Inferior parietal cortex (tissue), 1 donor: ENCODE data around the gene UBR2.
"Not testable (repeated sequence)": the region's sequence is repeated elsewhere in the genome, so short reads cannot be mapped to it uniquely, and the experiment has no call there.

ENCODE experiments used
- DNase-seq: peaks from one replicate; pipeline ENCODE4 v3.0.0-alpha.2; 2016; ENCODE audit errors: extremely low spot score

Gene UBR2

DNA sequence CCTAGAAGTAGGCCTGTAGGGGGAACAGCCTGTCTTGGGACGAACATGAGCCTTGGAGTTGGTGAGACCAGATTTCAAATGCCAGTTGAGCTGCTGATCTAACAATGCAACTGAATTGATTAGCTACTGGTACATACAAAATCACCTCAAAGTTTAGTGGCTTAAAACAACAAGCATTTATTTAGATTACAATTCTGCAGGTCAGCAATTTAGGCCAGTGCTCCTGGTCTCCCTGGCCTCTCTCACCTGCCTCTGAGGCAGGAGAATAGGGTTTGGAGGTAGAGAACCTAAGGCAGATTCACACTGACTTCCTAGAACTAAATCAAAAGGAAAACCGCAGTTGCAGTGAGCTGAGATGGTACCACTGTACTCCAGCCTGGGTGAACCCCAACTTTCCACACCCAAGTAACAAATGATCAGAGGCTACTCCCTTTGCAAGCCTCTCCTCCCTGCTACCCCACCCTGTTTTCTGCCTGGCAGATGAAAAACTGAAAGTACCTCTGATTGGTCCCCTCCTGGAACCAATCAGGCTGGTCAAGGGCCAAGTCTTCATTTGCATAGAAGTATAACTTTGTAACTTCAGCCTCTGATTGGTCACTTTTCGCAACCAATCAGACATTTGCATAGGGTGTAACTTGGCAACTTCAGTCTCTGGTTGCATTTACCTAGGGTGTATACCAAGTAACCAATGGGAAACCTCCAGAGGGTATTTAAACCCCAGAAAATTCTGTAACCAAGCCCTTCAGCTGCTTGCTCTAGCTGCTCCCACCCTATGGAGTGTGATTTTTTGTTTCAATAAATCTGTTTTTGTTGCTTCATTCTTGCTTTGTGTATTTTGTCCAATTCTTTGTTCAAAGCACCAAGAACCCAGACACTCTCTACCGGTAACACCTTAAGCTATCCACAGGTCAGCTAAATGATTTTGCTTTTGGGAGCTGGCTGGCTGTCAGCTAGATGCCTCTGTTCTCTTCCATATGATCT lies 8.1 kb upstream of the UBR2 start:
- no peak for DNase-seq

DNA sequence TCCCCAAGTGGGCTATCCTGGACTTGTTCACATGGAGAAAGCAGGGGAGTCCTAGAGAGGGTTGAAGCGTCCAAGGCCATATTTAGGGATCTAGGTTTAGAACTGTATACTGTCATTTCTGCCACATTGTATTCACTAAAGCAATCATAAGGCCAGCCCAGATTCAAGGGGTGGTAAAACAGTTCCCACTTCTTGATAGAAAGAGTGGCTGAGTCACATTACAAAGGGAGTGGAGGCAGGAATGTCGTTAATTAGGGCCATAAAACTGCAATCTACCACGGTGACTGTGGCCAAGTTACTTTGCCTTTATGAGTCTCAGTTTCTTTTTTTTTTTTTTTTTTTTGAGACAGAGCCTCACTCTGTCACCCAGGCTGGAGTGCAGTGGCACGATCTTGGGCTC lies 7.4 kb upstream of the UBR2 start:
- DNase-seq = no peak

DNA sequence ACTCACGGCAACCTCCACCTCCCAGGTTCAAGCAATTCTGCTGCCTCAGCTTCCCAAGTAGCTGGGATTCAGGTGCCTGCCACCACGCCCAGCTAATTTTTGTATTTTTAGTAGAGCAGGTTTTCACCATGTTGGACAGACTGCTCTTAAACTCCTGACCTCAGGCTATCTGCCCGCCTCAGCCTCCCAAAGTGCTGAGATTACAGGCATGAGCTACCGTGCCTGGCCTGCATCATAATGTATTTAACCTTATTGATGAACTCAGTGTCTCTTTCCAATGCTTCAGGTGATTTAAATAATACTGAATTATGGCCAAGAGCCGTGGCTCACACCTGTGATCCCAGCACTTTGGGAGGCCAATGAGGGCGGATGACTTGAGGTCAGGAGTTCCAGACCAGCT lies 4.6 kb upstream of the UBR2 start:
- not testable (repeated sequence) for DNase-seq

DNA sequence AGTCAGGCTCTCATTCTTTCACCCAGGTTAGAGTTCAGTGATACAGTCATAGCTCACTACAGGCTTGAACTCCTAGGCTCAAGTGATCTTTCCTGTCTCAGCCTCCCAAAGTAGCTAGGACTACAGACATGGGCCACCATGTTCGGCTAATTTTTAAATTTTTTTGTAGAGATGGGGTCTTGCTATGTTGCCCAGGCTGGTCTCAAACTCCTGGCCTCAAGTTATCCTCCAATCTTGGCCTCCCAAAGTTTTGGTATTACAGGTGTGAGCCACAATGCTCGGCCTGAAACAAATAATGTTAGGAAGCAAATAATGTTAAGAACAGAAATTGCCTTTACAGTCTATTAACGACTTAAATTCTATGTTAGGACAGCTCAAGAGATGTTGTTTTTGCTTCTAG lies 1.8 kb upstream of the UBR2 start:
- DNase-seq = no peak

DNA sequence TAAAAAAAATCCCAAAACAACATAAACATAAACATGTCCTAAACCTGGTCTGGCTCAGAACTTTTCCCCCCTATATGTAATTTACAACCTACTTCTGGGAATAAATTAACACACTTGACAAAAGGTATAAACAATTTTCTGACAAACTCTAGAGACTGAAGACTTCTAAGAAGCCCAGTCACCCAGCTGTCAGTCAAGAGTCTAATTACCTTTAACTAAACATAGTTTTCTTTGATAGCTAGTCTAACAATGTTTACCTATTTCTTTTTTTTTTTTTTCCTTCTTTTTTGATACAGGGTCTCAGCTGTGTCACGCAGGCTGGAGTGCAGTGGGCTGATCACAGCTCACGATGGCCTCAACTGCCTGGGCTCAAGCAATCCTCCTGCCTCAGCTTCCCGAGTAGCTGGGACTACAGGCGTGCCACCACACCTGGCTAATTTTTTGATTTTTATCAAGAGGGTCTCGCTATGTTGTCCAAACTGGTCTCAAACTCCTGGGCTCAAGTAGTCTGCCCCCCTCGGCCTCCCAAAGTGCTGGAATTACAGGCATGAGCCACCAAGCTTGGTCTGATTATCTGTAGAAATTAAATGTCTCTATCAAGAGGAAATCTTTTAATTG lies 932 bp upstream of the UBR2 start:
- no peak for DNase-seq

DNA sequence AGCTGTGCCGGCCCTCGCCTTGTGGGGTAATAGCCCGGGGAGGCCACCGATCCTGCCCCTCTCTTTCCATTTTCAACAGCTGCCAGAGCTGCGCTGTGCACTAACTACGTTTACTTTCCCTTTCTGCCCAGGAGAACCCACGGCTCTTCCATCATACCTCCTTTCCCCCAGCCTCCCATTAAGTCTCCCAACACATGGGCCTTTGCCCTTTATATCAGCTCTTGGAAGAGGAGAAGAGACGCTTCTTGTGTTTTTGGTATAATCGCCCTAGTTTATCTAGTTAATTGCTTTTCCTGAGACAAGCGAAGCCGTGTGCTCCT lies 637 bp downstream of the UBR2 start:
- DNase-seq = peak; percentile 42

DNA sequence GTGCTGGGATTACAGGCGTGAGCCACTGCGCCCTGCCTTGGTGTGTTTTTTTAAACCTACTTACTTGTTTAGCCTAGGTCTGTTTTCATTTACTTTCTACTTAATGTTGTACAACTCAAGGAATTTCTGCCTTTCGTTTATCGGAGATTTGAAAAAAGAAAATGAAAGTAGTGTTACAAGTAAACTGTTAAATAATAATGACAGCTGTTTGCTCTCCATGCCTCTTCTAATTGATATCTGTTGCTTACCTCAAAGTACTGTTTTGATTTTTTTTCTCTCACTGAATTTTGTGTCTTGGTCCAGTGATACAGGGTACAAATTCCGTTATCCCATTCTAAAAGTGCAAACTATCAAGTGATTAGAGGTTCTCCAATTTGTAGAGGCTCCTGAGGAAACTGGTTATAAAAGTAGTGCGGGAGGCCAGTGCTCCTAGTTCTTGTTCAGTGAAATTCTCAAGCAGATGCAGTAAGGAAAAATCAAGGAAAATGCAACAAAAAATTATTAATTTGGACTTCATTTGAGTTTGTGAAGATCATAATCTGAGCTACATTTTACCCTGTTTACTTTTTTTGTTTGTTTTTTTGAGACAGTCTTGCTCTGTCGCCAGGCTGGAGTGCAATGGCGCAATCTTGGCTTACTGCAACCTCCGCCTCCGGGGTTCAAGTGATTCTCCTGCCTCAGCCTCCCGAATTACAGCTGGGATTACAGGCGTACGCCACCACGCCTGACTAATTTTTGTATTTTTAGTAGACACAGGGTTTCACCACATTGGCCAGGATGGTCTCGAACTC lies 2.2 kb downstream of the UBR2 start:
- DNase-seq = no peak

DNA sequence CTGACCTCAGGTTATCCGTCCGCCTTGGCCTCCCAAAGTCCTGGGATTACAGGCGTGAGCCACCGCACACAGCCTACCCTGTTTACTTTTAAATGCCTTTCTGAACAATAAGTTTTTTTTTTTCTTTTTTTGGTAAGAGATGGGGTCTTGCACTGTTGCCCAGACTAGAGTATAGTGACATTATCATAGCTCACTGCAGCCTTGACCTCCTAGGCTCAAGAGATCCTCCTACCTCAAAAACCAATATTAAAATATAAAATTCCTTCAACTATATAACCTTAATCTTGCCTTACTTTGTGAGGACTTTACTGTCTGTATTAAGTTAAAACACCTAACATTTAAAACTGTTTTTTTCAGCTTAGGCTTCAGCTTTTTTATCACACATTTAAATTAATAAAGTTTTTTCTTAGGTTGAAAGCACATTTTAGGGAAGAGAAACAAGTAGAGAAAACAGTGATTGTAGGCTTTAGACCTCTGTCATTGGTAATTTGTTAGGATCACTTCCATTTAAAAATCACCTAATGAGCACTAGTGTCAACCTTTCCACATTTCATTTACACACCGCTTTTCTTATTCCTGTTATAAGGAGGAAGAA lies 2.9 kb downstream of the UBR2 start:
- DNase-seq = no peak

DNA sequence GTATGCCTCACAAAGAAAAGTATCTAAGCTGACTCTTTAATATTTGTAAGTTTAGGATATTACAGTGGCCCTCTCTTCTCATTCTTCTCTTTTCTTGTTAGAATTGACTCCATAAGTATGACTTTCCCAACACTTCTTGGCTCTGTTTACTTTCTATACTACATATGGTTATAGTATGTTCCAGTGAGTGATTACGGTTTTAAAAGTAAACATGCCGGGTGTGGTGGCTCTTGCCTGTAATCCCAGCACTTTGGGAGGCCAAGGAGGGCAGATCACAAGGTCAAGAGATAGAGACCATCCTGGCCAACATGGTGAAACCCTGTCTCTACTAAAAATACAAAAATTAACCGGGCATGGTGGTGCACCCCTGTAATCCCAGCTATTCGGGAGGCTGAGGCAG lies 3.4 kb downstream of the UBR2 start:
- not testable (repeated sequence) for DNase-seq

DNA sequence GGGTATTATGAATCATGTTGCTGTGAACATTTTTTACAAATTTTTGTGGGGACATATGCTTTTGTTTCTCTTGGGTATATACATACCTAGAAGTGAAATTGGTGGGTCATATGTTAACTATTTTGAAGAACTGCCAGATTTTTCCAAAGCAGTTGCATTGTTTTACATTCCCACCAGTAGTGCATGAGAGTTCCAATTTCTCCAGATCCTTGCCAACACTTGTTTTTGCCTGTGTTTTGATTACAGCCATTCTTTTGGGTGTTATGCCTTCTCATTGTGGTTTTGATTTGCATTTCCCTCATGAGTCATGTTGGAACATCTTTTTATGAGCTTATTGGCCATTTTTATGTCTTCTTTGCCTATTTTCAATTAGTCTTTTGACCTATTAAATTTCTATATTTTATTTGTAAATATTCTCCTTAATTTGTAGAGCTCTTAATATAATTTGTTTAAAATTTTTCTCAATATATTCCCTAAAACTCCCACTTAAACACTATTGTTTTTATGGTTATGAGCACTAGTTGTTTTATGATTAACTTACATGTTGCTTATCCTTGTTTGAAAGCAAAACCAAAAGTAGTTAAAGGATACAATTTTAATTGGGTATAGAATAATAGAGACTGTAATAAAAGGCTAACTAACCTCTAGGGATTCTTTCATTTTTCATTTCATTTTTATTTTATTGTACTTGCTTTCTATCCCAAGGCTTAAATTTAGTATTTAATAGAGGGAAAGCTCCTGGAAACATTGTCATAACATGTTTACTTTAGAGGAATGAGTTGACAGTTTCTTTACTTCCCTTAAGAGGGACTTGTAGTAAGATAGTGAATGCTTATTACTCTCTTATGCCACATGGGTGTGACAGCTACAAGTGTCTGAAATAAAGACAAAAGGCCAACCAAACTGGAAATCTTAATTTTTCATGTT lies 5.5 kb downstream of the UBR2 start:
- no peak for DNase-seq

DNA sequence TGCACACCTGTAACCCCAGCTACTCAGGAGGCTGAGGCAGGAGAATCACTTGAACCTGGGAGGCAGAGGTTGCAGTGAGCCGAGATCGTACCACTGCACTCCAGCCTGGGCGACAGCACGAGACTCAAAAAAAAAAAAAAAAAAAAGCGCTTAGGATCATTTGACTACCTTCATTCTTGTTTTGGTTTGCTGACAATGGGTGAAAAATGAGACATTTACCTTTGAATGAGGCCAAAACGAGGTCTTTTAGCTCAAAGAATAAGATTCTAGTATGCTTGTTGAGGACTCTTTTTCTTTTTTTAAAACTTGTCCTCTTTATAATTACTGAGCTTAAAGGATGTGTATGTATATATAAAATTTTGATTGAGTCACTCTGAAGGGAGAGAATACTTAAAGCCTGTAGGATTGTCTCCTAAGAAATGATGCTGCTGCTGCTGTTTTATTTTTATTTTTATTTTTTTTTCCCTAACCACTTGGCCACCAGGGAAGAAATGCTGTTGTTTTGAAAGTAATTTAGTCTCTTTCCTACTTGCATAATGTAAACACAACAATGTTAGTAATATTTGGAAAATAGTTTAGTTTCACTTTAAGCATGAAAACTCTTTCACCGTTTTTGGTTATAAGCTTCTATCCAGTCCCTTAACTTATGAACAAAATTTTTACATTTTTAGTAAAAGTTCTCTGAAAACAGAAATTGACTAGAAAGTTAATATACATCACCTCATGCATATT lies 7.9 kb downstream of the UBR2 start:
- DNase-seq = no peak

DNA sequence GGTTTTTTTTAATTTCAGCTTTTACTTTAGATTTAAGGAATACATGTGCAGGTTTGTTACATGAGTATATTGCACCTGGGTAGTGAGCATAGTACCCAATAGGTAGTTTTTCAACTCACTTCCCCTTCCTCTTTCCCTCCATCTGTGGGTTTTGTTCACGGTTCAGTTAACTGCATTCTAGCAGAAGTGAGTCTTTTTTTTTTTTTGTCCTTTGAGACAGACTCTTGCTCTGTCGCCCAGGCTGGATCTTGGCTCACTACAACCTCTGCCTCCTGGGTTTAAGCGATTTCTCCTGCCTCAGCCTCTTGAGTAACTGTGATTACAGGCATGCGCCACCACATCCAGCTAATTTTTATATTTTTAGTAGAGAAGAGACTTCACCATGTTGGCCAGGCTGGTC lies 8.7 kb downstream of the UBR2 start:
- no peak for DNase-seq

DNA sequence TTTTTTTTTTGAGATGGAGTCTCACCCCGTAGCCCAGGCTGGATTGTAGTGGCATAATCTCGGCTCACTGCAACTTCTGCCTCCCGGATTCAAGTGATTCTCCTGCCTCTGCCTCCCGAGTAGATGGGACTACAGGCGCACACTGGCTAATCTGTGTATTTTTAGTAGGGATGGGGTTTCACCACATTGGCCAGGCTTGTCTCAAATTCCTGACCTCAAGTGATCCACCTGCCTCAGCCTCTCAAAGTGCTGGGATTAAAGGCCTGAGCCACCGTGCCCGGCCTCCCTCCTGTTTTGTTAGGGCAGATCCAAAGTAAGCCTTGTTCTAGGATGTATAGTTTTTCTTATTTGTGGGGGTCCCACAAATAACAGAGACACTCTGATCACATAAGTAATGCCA lies 12.7 kb downstream of the UBR2 start:
- not testable (repeated sequence) for DNase-seq

DNA sequence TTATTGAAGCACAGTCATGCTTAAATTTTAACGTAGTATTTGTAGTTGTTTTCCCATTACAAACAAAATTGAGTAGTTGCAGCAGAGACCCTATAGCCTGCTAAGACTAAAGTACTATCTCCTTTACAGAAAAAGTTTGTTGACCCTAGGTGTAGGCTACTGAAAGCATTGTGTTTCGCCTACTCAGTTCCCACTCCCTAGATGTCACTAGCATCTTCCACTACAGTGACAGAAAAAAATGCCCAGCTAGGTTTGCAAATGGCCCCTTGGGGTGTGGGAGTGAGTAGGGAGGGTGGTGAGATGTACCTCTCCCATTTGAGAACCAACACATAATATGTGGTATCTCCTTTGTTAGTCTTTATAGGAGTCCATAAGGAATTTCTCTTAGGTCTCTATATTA lies 34.5 kb downstream of the UBR2 start:
- no peak for DNase-seq

DNA sequence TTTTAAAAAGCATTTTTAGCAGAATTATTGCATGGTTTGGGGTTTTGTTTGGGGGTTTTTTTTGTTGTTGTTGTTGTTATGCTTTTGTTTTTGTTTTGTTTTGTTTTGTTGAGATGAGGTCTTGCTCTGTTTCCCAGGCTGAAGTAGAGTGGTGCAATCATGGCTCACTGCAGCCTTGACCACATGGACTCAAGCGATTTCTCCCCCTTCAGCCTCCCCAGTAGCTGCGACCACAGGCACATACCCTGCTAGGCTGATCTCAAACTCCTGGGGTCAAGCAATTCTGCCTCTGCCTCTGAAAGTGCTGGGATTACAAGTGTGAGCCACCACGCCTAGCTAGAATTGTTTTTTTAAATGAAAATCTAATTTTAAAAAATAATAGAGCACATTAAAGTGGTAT lies 35.7 kb downstream of the UBR2 start:
- no peak for DNase-seq

DNA sequence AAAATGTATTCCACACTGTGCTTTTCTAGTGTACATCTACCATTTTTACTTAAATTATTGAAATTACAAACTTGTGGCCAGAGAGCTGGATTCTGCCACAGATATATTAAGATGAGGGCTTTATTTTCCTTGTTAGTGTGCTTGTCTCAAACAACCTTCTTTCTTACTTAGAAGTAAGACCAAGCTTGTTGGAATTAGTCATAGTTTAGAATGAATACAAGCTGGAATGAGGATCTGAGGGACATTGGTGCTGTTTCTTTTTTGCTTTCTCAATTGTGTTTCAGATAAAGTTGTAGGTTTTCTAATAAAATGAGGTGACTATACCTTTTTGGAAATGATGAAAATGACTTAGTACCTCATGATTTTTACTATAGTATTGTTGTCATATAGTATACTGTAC lies 40.3 kb downstream of the UBR2 start:
- no peak for DNase-seq

DNA sequence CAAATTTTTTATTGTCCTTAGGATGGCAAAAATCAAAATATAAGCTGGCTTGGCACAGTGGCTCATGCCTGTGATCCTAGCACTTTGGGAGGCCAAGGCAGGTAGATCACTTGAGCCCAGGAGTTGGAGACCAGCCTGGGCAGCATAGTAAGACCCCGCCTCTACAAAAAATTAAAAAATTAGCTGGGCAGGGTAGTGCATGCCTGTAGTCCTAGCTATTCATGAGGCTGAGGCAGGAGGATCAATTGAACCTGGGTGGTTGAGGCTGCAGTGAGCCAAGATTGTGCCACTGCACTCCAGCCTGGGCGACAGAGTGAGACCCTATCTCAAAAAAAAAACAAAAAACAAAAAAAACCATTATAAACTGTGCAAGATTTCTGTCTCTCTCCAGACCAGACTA lies 40.9 kb downstream of the UBR2 start:
- not testable (repeated sequence) for DNase-seq

DNA sequence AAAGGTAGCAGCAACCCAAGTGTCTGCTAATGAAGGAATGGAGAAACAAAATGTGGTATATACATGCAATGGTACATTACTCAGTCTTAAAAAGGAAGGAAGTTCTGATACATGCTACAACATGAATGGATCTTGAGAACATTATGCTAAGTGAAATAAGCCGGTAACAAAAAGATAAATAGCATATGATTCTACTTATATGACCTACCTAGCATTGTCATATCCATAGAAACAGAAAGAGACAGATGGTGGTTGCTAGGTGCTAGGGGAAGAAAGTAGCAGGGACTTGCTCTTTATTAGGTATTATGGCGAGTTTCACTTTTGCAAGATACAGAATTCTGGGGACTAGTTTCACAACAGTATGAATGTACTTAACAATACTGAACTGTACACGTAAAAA lies 46.6 kb downstream of the UBR2 start:
- DNase-seq = no peak

DNA sequence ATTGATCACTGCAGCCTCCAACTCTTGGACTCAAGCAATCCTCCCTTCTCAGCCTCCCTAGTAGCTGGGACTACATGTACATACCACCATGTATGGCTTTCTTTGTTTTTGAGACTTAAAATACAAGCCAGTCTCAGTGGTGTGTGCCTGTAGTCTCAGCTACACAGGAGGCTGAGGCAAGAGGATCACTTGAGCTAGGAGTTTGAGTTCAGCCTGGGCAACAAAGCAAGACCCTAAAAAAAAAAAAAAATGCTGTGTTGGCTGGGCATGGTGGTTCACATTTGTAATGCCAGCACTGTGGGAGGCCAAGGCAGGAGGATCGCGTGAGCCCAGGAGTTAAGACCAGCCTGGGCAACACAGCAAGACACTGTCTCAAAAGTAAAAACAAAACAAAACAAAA lies 51.7 kb downstream of the UBR2 start:
- no peak for DNase-seq

DNA sequence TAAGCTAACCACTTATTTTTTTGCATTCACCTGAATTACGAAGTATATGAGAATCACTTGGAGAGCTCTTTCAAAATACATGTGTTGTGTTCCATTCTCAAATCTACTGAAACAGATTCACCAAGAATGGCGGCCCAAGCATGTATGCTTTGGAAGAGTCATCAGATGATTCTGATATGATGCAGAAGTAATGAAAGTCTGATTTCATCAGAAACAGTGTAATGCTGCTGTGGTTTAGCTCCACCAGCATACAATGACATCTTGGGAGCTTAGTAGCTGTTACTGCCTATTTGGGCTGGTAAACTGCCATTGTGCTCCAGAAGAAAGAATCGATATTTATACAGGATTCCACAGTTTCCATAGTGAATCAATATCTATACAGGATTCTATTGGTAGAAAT lies 52.9 kb downstream of the UBR2 start:
- no peak for DNase-seq

DNA sequence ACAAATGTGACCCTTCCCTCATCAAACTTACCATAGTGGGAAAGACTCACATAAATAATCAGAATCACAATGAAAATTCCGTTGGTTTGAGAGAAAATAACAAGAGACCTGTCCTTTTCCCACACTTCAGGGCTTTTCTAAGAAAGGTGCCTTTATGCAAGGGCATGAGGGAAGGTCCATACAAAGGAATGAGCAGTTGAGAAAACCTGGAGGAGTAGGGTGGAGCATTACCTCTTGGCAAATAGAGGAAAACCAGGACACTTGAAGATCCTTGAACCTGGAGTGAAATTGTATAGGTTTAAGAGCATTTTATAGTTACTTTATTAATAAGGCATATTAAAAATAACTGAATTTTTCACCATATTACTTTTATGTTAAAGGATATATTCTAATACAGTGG lies 54.3 kb downstream of the UBR2 start:
- DNase-seq = no peak
